Heart left ventricle (tissue), 16 donors: ENCODE results near the gene ANG. TPM values are rescaled to one million over a fixed set of nuclear protein-coding genes. Genes with fewer than 3 reads are reported as not detected.
A peak's percentile ranks its signal among the peaks of the same experiment; 100 is the strongest.

Experiments
- ATAC-seq, 4 donors: fragments of 200-7000 bp; cut with Tn5 transposase; one replicate each; pipeline ENCODE4 v1.9.1; 2020 to 2022; ENCODE audit warnings: moderate library complexity in 4 of 4, mild to moderate bottlenecking in 3 of 4, moderate number of reproducible peaks in 1 of 4
- DNase-seq, 5 donors: peaks; one replicate each; pipeline ENCODE4 v3.0.0-alpha.2; 2020
- H3K27ac ChIP-seq, 12 donors: fragments of 200-600 bp; sonication (generic) in 4 of 12; one replicate each; pipeline versions ENCODE4 v1.5.0 to v1.8.0; 2016 to 2022; ENCODE audit warnings: mild to moderate bottlenecking in 2 of 12
- H3K27me3 ChIP-seq, 9 donors: fragments of 200-600 bp; sonication (generic) in 2 of 9; one replicate each; pipeline versions ENCODE4 v1.5.1 to v1.8.0; 2016 to 2022; ENCODE audit warnings: mild to moderate bottlenecking in 3 of 9
- H3K36me3 ChIP-seq, 9 donors: fragments of 200-600 bp; sonication (generic) in 2 of 9; one replicate each; pipeline versions ENCODE4 v1.5.0 to v1.8.0; 2018 to 2022; ENCODE audit warnings: mild to moderate bottlenecking in 2 of 9
- H3K4me1 ChIP-seq, 12 donors: fragments of 200-600 bp; sonication (generic) in 4 of 12; one replicate each; pipeline versions ENCODE4 v1.5.0 to v1.8.0; 2016 to 2022; ENCODE audit warnings: mild to moderate bottlenecking in 3 of 12
- H3K4me3 ChIP-seq, 12 donors: fragments of 200-600 bp; sonication (generic) in 4 of 12; one replicate each; pipeline versions ENCODE4 v1.5.0 to v1.8.0; 2017 to 2022; ENCODE audit warnings: mild to moderate bottlenecking in 9 of 12, moderate library complexity in 4 of 12
- H3K9me3 ChIP-seq, 12 donors: fragments of 200-600 bp; sonication (generic) in 4 of 12; one replicate each; pipeline versions ENCODE4 v1.5.0 to v1.8.0; 2016 to 2022; ENCODE audit warnings: mild to moderate bottlenecking in 1 of 12
- CTCF ChIP-seq, 12 donors: fragments of 200-600 bp; sonication (generic) in 4 of 12; IDR thresholded peaks; one replicate each; pipeline versions ENCODE4 v1.5.0 to v1.8.0; 2018 to 2022; ENCODE audit warnings: antibody characterized with exemption in 12 of 12, mild to moderate bottlenecking in 5 of 12
- POLR2A ChIP-seq, 2 donors: fragments of 450-650 bp; IDR thresholded peaks; one replicate each; pipeline ENCODE4 v1.6.1; 2017; ENCODE audit warnings: antibody characterized with exemption in 2 of 2, mild to moderate bottlenecking in 2 of 2, moderate library complexity in 2 of 2
- WGBS, 4 donors: extraction: QIAGEN DNeasy Blood & Tissue Kit in 2 of 4; methylation state at CpG; one replicate each; pipeline versions ENCODE4 v1.1.5 to v1.1.7; 2013 to 2018; 5-methylcytosine and 5-hydroxymethylcytosine counted together
- intact Hi-C, 10 donors: fragments of 100-400 bp; cut with DNase I; formaldehyde crosslinking; loops; one replicate each; pipeline versions ENCODE4 v1.11.1 to v1.14.2; 2022
- polyA plus RNA-seq, 2 donors: library from polyadenylated mRNA; stranded (reverse); fragments of 200-250 nt; gene quantifications; one replicate each; pipeline ENCODE4 v1.2.3, GENCODE V29; 2013
- total RNA-seq, 9 donors: library from RNA; depleted of rRNA in 2 of 9; stranded (reverse); fragments of >200 nt in 2 of 9; fragmentation: NEBNext Ultra II Directional in 3 of 9; extraction: Animal tissue kit (Norgen Biotek cat#: 25700) in 3 of 9; gene quantifications; one replicate each; pipeline versions ENCODE4 v1.1.0 to v1.2.4, GENCODE V29; 2016 to 2023
- donor health status: ischemic (EF 13 %, LVEDD 7.1; RV severe dilation, severe dysfunction).
- donor health status: healthy with polysubstance abuse.
- donor health status: DM: no; HTN: yes; CAD: no.
- donor health status: DM: no; HTN: no; CAD: no.
- donor health status: ischemic (EF 25% LVEDD 6.9; RV normal size, moderate dysfunction).
- donor health status: ischemic (EF 25% LVEDD 5.7; RV mildly dilated, moderate dysfunction).
- donor health status: healthy.
- donor health status: DM: yes; HTN: yes; CAD: no.
- donor health status: ischemic (EF 35%, LVEDD 5.7; RV mildly dilated, moderate dysfunction).
- donor health status: nonischemic (EF 11% LVEDD 7.7; RV severe dilation, severe dysfunction).
- donor health status: DM: yes; HTN: yes; CAD: no.
- donor health status: PGD.
- donor health status: ischemic (EF 29% LVEDD 5.4; RV normal size, mild dysfunction).
- donor health status: nonischemic (EF 23%, LVEDD 6.1; RV moderate dilation, normal function).

Gene ANG
- total and polyA plus RNA-seq, 11 donors, result 2.1 to 9.3 (median 4.0) TPM

- Histone ChIP-seq H3K4me1 (peaks cover 0 to 15% (median 2%) of the 10 kb centered on the region in 12 donors), H3K9me3 (no peaks in the 10 kb centered on the region), H3K4me3 (no peak overlapping the region), H3K27ac (peak overlapping the region in 7 of 12 donors; percentile 1 to 71 (median 25)), H3K27me3 (no peaks in the 10 kb centered on the region), H3K36me3 (no peaks in the 10 kb centered on the region)
- DNase-seq (no peak), ATAC-seq (no peak)
- WGBS, 4 donors, result 41 to 75% (median 66%) methylated on average over 2 of the region's 2 CpGs
- intact Hi-C loops, result loop anchor here in 3 of 10 donors (5.0 to 10.0 kb wide), 3 partner anchors 50 to 267 kb away; no protein-coding TSS in a partner anchor
- TF ChIP-seq POLR2A (IDR thresholded peaks at IDR 0.05) (no peak), CTCF (IDR thresholded peaks at IDR 0.05) (no peak)
Measured at GRCh38 chr14:20707622-20708021, 19.1 kb downstream of the ANG start.

- no peak for TF ChIP-seq CTCF (IDR thresholded peaks at IDR 0.05)
- no peak for TF ChIP-seq POLR2A (IDR thresholded peaks at IDR 0.05)
- H3K9me3 ChIP-seq, result no peaks in the 10 kb centered on the region
- WGBS, 4 donors, result 70 to 96% (median 79%) methylated on average over 4 of the region's 4 CpGs
- no peaks in the 10 kb centered on the region for H3K36me3 ChIP-seq
- ATAC-seq, result no peak
- H3K4me3 ChIP-seq, result no peak overlapping the region
- DNase-seq, result no peak
- no peaks in the 10 kb centered on the region for H3K27me3 ChIP-seq
- no peak overlapping the region for H3K27ac ChIP-seq
- intact Hi-C loops, result no loop called here
- peaks cover 0 to 18% (median 2%) of the 10 kb centered on the region in 12 donors for H3K4me1 ChIP-seq
Measured at GRCh38 chr14:20711261-20711660, 22.7 kb downstream of the ANG start.

DNA sequence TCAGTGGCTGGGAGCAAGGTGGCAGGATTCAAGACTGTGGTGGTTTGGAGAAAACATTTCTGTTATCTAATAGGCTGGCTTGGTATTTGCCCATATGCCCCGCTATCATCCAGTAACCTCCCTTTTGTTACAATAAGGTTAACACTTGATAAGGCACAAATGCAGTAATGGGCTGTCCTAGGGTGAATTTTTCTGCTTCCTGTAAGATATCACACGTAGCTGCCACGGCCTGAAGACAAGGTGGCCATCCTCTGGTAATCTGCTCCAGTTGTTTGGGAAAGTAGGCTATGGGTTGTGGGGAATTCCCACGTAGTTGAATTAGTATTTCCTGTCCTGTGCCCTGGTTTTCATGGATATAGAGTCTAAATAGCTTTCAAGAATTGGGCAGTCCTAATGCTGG, 23.1 kb downstream of the ANG start:
- peaks cover 0 to 16% (median 2%) of the 10 kb centered on the region in 12 donors for H3K4me1 ChIP-seq
- intact Hi-C loops, result no loop called here
- no peaks in the 10 kb centered on the region for H3K9me3 ChIP-seq
- no peak overlapping the region for H3K27ac ChIP-seq
- H3K27me3 ChIP-seq, result no peaks in the 10 kb centered on the region
- DNase-seq, result no peak
- no peaks in the 10 kb centered on the region for H3K36me3 ChIP-seq
- no peak for ATAC-seq
- no peak overlapping the region for H3K4me3 ChIP-seq
- 33 to 71% (median 48%) methylated on average over 4 of the region's 4 CpGs for WGBS, 4 donors
- no peak for TF ChIP-seq POLR2A (IDR thresholded peaks at IDR 0.05)
- TF ChIP-seq CTCF (IDR thresholded peaks at IDR 0.05), result no peak

DNA sequence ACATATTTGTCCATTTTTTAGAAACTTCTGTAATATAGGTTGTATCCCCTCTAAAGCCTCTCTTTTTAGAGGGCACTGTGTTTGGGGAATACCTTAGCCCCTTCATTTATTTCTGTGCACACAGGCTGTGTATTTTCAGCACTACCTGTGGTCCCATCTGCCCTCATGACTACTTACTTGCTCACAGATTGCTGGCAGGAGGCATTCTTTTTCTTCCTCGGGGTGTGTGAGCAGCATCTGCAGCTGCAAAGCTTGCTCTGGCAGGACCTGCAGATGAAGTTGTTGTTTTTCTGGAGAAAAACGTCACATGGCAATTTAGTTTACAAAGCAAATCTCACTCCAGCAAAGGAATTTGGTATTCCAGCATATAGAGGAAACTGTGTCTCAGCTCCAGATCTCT, 24.3 kb downstream of the ANG start:
- ATAC-seq, result no peak
- intact Hi-C loops, result no loop called here
- no peak for DNase-seq

More for the DNA sequence above, 24.3 kb downstream of the ANG start:
- H3K9me3 ChIP-seq, result no peaks in the 10 kb centered on the region
- no peak overlapping the region for H3K27ac ChIP-seq
- H3K27me3 ChIP-seq, result no peaks in the 10 kb centered on the region
- WGBS, 4 donors, result 38 to 47% (median 44%) methylated on average over 1 to 2 of the region's 2 CpGs
- TF ChIP-seq POLR2A (IDR thresholded peaks at IDR 0.05), result no peak
- no peak for TF ChIP-seq CTCF (IDR thresholded peaks at IDR 0.05)
- no peak overlapping the region for H3K4me3 ChIP-seq
- H3K36me3 ChIP-seq, result no peaks in the 10 kb centered on the region
- peaks cover 0 to 11% (median 0%) of the 10 kb centered on the region in 12 donors for H3K4me1 ChIP-seq
